C4-2B (cell line): ENCODE results near the gene ADCYAP1.

Experiments
- CTCF ChIP-seq: fragments of 450-650 bp; conservative IDR thresholded peaks from 2 replicates; pipeline ENCODE4 v1.5.1; 2017; ENCODE audit warnings: mild to moderate bottlenecking
- ZFX ChIP-seq: fragments of 450-650 bp; IDR thresholded peaks from 2 replicates; pipeline ENCODE4 v1.6.1; 2017

- TF ChIP-seq CTCF (no peak), ZFX (no peak)
Observed at GRCh38 chr18:905948-906415, 1.3 kb downstream of the ADCYAP1 start.
